ENCODE measurements around the gene SPSB2.

SPSB2 gene

GRCh38 chr12:6831450-6831995, 41.6 kb downstream of the SPSB2 start:
- no peak overlapping the region for H3K4me3 ChIP-seq (ENCODE audit: low read depth, low read length)
- no peak for TF ChIP-seq CTCF (IDR thresholded peaks at IDR 0.05; ENCODE audit: insufficient read depth, low read length, missing control alignments)
- ChIA-PET CTCF (interaction anchor here (1.2 to 17.9 kb wide), 4 partner anchors 7 to 78 kb away, joined by 6 to 316 read pairs (median 194); partner anchors contain the start of genes CDCA3, GNB3, GPR162 and MLF2), POLR2A (interaction anchor here (0.6 to 4.6 kb wide), 4 partner anchors 11 to 65 kb away, joined by 3 to 25 read pairs (median 12); partner anchors contain the start of genes CDCA3, PTMS, TPI1 and USP5)
- no peak for DNase-seq (ENCODE audit: low read depth, low spot score)

GRCh38 chr12:6830999-6831398, 42.1 kb downstream of the SPSB2 start:
- ChIA-PET CTCF (interaction anchor here (1.1 to 17.9 kb wide), 4 partner anchors 16 to 77 kb away, joined by 3 to 316 read pairs (median 156); partner anchors contain the start of genes CDCA3, GNB3, MLF2 and SPSB2), POLR2A (interaction anchor here (0.6 to 4.6 kb wide), 6 partner anchors 12 to 65 kb away, joined by 3 to 25 read pairs (median 10); partner anchors contain the start of genes CDCA3, PTMS, TPI1 and USP5)
- DNase-seq (ENCODE audit: low read depth, low spot score) = no peak
- TF ChIP-seq CTCF (IDR thresholded peaks at IDR 0.05; ENCODE audit: insufficient read depth, low read length, missing control alignments) = no peak
- H3K4me3 ChIP-seq (ENCODE audit: low read depth, low read length) = no peak overlapping the region

DNA sequence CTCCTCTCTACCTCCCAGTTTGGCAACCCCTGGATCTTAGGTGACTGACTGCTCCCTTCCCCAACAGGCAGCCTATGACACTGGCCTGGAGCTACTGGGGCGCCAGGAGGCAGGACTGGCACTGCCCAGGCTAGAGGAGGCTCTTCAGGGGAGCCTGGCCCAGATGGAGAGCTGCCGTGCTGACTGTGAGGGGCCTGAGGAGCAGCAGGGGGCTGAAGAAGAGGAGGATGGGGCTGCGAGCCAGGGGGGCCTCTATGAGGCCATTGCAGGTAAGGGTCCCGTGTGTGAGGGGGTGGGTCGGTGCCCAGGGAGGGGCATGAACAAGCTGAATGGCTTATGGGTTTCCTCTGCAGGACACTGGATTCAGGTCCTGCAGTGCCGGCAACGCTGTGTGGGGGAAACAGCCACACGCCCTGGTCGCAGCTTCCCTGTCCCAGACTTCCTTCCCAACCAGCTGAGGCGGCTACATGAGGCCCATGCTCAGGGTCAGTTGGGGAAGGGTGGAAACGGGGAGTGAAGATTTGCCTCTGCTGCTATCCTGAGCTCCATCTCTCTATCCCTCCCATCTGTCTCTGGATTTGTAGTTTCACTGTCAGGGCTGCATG, 42.7 kb downstream of the SPSB2 start:
- ChIA-PET CTCF (interaction anchor here (1.1 to 17.9 kb wide), 6 partner anchors 17 to 215 kb away, joined by 3 to 316 read pairs (median 8); partner anchors contain the start of genes CDCA3, GNB3, MLF2 and PTMS), POLR2A (interaction anchor here (2.3 to 4.6 kb wide), 5 partner anchors 10 to 64 kb away, joined by 7 to 25 read pairs (median 17); partner anchors contain the start of genes CDCA3, GNB3, PTMS and TPI1)
- TF ChIP-seq CTCF (IDR thresholded peaks at IDR 0.05; ENCODE audit: insufficient read depth, low read length, missing control alignments) = no peak
- DNase-seq (ENCODE audit: low read depth, low spot score) = no peak
- peak overlapping the region; percentile 91 for H3K4me3 ChIP-seq (ENCODE audit: low read depth, low read length)

DNA sequence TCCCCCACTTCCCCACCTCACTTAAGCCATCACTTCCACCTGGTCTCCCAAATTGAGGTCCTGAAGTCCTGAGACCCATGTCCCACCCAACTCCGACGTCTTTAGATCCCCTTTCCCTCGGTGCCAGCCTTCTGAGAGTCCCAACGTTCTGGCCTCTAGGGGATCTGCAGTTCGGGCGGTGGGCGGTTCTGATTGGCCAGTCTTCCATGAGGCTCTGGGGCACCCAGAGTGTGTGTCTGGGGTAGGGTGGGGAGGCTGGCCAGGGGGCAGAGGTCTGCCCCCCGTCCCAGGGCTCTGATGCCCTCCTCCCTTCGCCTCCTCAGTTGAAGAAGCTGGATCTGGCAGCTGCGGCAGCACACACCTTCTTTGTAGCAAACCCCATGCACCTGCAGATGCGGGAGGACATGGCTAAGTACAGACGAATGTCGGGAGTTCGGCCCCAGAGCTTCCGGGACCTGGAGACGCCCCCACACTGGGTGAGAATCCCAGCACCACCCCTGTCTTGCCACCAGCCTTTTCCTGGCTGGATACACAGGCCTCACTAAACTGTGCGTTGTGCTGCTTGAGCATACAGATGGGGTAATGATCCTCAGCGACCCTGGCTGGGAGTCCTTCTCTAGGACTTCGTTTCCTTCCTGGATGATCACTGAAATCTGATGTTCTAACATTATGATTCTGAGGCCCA, 43.4 kb downstream of the SPSB2 start:
- POLR2A ChIA-PET = interaction anchor here (1.4 to 4.6 kb wide), 7 partner anchors 11 to 77 kb away, joined by 3 to 25 read pairs (median 17); partner anchors contain the start of genes CDCA3, GNB3, MLF2 and PTMS

GRCh38 chr12:6828781-6829535, 44.1 kb downstream of the SPSB2 start:
- peak overlapping the region; percentile 91 for H3K4me3 ChIP-seq (ENCODE audit: low read depth, low read length)
- POLR2A ChIA-PET = interaction anchor here (1.4 to 4.6 kb wide), 8 partner anchors 12 to 105 kb away, joined by 3 to 25 read pairs (median 16); partner anchors contain the start of genes CDCA3, COPS7A, GNB3 and MLF2
- no peak for DNase-seq (ENCODE audit: low read depth, low spot score)
- CTCF ChIA-PET = interaction anchor here (0.8 to 17.9 kb wide), 11 partner anchors 6 to 214 kb away, joined by 3 to 316 read pairs (median 9); partner anchors contain the start of genes CDCA3, COPS7A, GNB3 and MLF2
- no peak for TF ChIP-seq CTCF (IDR thresholded peaks at IDR 0.05; ENCODE audit: insufficient read depth, low read length, missing control alignments)

More for the DNA sequence above, 43.4 kb downstream of the SPSB2 start:
- TF ChIP-seq CTCF (IDR thresholded peaks at IDR 0.05; ENCODE audit: insufficient read depth, low read length, missing control alignments) = peak; percentile 14
- H3K4me3 ChIP-seq (ENCODE audit: low read depth, low read length) = peak overlapping the region; percentile 91
- no peak for DNase-seq (ENCODE audit: low read depth, low spot score)
- CTCF ChIA-PET = interaction anchor here (0.8 to 17.9 kb wide), 8 partner anchors 17 to 214 kb away, joined by 3 to 316 read pairs (median 8); partner anchors contain the start of genes CDCA3, COPS7A, GNB3 and MLF2
